Esophagus muscularis mucosa (tissue), 4 donors: ENCODE measurements around the gene CLDN34.

Source experiments
- CTCF ChIP-seq, 3 experiments: fragments of 200-600 bp in 2 of 3; fragments of 450-650 bp in 1 of 3; sonication (generic) in 2 of 3; IDR thresholded peaks; one replicate each; pipeline ENCODE4 v1.5.1; 2017 to 2019; ENCODE audit warnings: antibody characterized with exemption in 3 of 3, mild to moderate bottlenecking in 2 of 3, moderate library complexity in 1 of 3
- EP300 ChIP-seq: sonication (generic); formaldehyde crosslinking; IDR thresholded peaks from one replicate; pipeline ENCODE4 v1.6.1; 2017; ENCODE audit warnings: antibody characterized with exemption
- POLR2A ChIP-seq: fragments of 450-650 bp; IDR thresholded peaks from one replicate; pipeline ENCODE4 v1.6.1; 2017; ENCODE audit warnings: antibody characterized with exemption, moderate library complexity, mild to moderate bottlenecking, low read depth
- POLR2AphosphoS5 ChIP-seq, 2 donors: sonication (generic); formaldehyde crosslinking; IDR thresholded peaks; one replicate each; pipeline ENCODE4 v1.6.1; 2017; ENCODE audit warnings: antibody characterized with exemption in 2 of 2

- TF ChIP-seq EP300 (no peak), CTCF (IDR thresholded peaks at IDR 0.05) (no peak), POLR2A (no peak), POLR2AphosphoS5 (IDR thresholded peaks at IDR 0.05) (no peak)
Observed at GRCh38 chrX:10016519-10017132, 49.5 kb downstream of the CLDN34 start.
